HCT116 (cell line): ENCODE data around the gene NIM1K. TPM values are rescaled to one million over a fixed set of nuclear protein-coding genes. Genes with fewer than 3 reads are reported as not detected.

Source experiments
- ATAC-seq: fragments of 200-7000 bp; cut with Tn5 transposase; 2 replicates; pipeline ENCODE4 v1.9.1; 2020; ENCODE audit warnings: mild to moderate bottlenecking, moderate library complexity
- BruUV-seq: library from RNA; stranded (reverse); fragments of 400-500 nt; replicated peaks from 2 replicates; lab custom pipeline; 2021; lab: Mats Ljungman, UMichigan
- CTCF ChIA-PET: fragments of 300-600 bp; sonication (Branson Sonifier 250); formaldehyde crosslinking; loops from one replicate; lab custom pipeline; 2021; ENCODE audit warnings: antibody characterized with exemption; lab: Charles Lee
- POLR2A ChIA-PET: fragments of 300-600, 350-600 bp; sonication (Branson Sonifier 250); formaldehyde crosslinking; loops from one replicate; lab custom pipeline; 2021; ENCODE audit warnings: antibody characterized with exemption; lab: Charles Lee
- RAD21 ChIA-PET, 2 experiments: fragments of 300-600 bp; sonication (Branson Sonifier 250); formaldehyde crosslinking; loops; one replicate each; lab custom pipeline; 2023; ENCODE audit warnings: low total read pairs in 2 of 2; ENCODE audit not compliant: uncharacterized antibody in 2 of 2, unreplicated experiment in 2 of 2, low non-redundant PET in 1 of 2; lab: Charles Lee
- DNase-seq: peaks from one replicate; pipeline ENCODE4 v3.0.0-alpha.2; 2010; ENCODE audit warnings: low read depth, low spot score
- H2AFZ ChIP-seq: fragments of 200-600 bp; shearing (Covaris generic), sonication (generic); 2 replicates; pipeline ENCODE4 v1.6.1; 2017; ENCODE audit warnings: low read depth, mixed run types, mixed read lengths, antibody characterized with exemption, low read length; ENCODE audit not compliant: poor library complexity, severe bottlenecking
- H3K27ac ChIP-seq: 2 replicates; pipeline ENCODE4 v1.5.1; 2012; ENCODE audit warnings: low read depth, low read length
- H3K27me3 ChIP-seq: fragments of 200-600 bp; sonication (generic); 2 replicates; pipeline ENCODE4 v1.6.1; 2016; ENCODE audit warnings: mixed run types, low read length, mixed read lengths; ENCODE audit not compliant: insufficient read depth
- H3K36me3 ChIP-seq, 2 experiments: fragments of 200-500 bp in 1 of 2; fragments of 200-600 bp in 1 of 2; sonication (Bioruptor generic) in 1 of 2; sonication (generic) in 1 of 2; 2 replicates each; pipeline versions ENCODE4 v1.5.1 to v1.6.1; 2014 to 2016; ENCODE audit warnings: low read length in 2 of 2, inconsistent platforms in 1 of 2, mixed read lengths in 1 of 2, mixed run types in 1 of 2; ENCODE audit not compliant: insufficient read depth in 2 of 2, control insufficient read depth in 1 of 2
- H3K4me1 ChIP-seq, 2 experiments: fragments of 200-600 bp in 1 of 2; sonication (generic) in 1 of 2; 2 replicates each; pipeline versions ENCODE4 v1.5.1 to v1.6.1; 2012 to 2017; ENCODE audit warnings: low read length in 2 of 2, inconsistent platforms in 1 of 2, mild to moderate bottlenecking in 1 of 2, mixed read lengths in 1 of 2, mixed run types in 1 of 2, moderate library complexity in 1 of 2; ENCODE audit not compliant: insufficient read depth in 2 of 2, control insufficient read depth in 1 of 2
- H3K4me2 ChIP-seq: fragments of 200-600 bp; sonication (generic); 2 replicates; pipeline ENCODE4 v1.6.1; 2017; ENCODE audit warnings: mixed run types, low read length, mixed read lengths
- H3K4me3 ChIP-seq, 2 experiments: fragments of 200-600 bp in 1 of 2; sonication (generic) in 1 of 2; replicated peaks in 1 of 2; 2 replicates each; pipeline ENCODE4 v1.5.1; 2011 to 2016; ENCODE audit warnings: low read length in 2 of 2, control low read depth in 1 of 2, low read depth in 1 of 2, mild to moderate bottlenecking in 1 of 2, mixed read lengths in 1 of 2, mixed run types in 1 of 2
- H3K79me2 ChIP-seq: fragments of 200-600 bp; sonication (generic); 2 replicates; pipeline ENCODE4 v1.6.1; 2017; ENCODE audit warnings: mild to moderate bottlenecking, mixed run types, low read length, moderate library complexity, mixed read lengths; ENCODE audit not compliant: insufficient read depth
- H3K9ac ChIP-seq: fragments of 200-600 bp; sonication (generic); 2 replicates; pipeline ENCODE4 v1.6.1; 2016; ENCODE audit warnings: low read length, mixed read lengths
- H3K9me2 ChIP-seq: fragments of 200-600 bp; sonication (generic), shearing (Covaris generic); 2 replicates; pipeline ENCODE4 v1.6.1; 2017; ENCODE audit warnings: mixed run types, mild to moderate bottlenecking, moderate library complexity; ENCODE audit not compliant: insufficient read depth
- H3K9me3 ChIP-seq, 2 experiments: fragments of 200-500 bp in 1 of 2; fragments of 200-600 bp in 1 of 2; sonication (Bioruptor generic) in 1 of 2; sonication (generic) in 1 of 2; 2 replicates each; pipeline ENCODE4 v1.6.1; 2014 to 2017; ENCODE audit warnings: low read length in 2 of 2, mixed read lengths in 2 of 2, inconsistent platforms in 1 of 2, low read depth in 1 of 2, mild to moderate bottlenecking in 1 of 2, mixed run types in 1 of 2, moderate library complexity in 1 of 2; ENCODE audit not compliant: control insufficient read depth in 1 of 2, insufficient read depth in 1 of 2
- H4K20me1 ChIP-seq: fragments of 200-600 bp; sonication (generic), shearing (Covaris generic); 2 replicates; pipeline ENCODE4 v1.6.1; 2017; ENCODE audit warnings: mixed run types, mild to moderate bottlenecking, moderate library complexity; ENCODE audit not compliant: insufficient read depth
- CBX3 ChIP-seq: IDR thresholded peaks from 2 replicates; pipeline ENCODE4 v1.6.1; 2012; ENCODE audit warnings: low read depth
- EGR1 ChIP-seq: IDR thresholded peaks from 2 replicates; pipeline ENCODE4 v1.6.1; 2012; ENCODE audit warnings: low read depth
- ELF1 ChIP-seq: IDR thresholded peaks from 2 replicates; pipeline ENCODE4 v1.6.1; 2012; ENCODE audit warnings: low read depth, borderline replicate concordance
- EZH2phosphoT487 ChIP-seq: fragments of 200-600 bp; IDR thresholded peaks from 2 replicates; pipeline ENCODE4 v1.6.1; 2018; ENCODE audit warnings: antibody characterized with exemption, borderline replicate concordance
- FOSL1 ChIP-seq: IDR thresholded peaks from 2 replicates; pipeline ENCODE4 v1.6.1; 2012; ENCODE audit warnings: low read depth
- JUND ChIP-seq: IDR thresholded peaks from 2 replicates; pipeline ENCODE4 v1.6.1; 2012
- POLR2A ChIP-seq: IDR thresholded peaks from 2 replicates; pipeline ENCODE4 v1.7.0; 2011; ENCODE audit warnings: borderline replicate concordance; ENCODE audit not compliant: insufficient read depth, insufficient read length; ENCODE audit errors: extremely low read depth
- POLR2AphosphoS5 ChIP-seq: IDR thresholded peaks from 2 replicates; pipeline ENCODE4 v1.6.1; 2011; ENCODE audit warnings: mild to moderate bottlenecking, low read depth, low read length, moderate library complexity
- RAD21 ChIP-seq: IDR thresholded peaks from 2 replicates; pipeline ENCODE4 v1.6.1; 2012; ENCODE audit warnings: low read depth, mild to moderate bottlenecking
- SP1 ChIP-seq: IDR thresholded peaks from 2 replicates; pipeline ENCODE4 v1.6.1; 2012; ENCODE audit warnings: low read depth
- YY1 ChIP-seq: IDR thresholded peaks from 2 replicates; pipeline ENCODE4 v1.6.1; 2011; ENCODE audit warnings: low read length, low read depth, moderate library complexity, mild to moderate bottlenecking; ENCODE audit not compliant: insufficient replicate concordance; ENCODE audit errors: extremely low read depth
- ZNF274 ChIP-seq: fragments of 200-500 bp; sonication (Bioruptor generic); IDR thresholded peaks from 2 replicates; pipeline ENCODE4 v1.6.1; 2014; ENCODE audit warnings: mild to moderate bottlenecking, low read depth, low read length, inconsistent platforms
- intact Hi-C: fragments of 100-400 bp; cut with micrococcal nuclease; formaldehyde crosslinking; loops from 2 replicates; pipeline ENCODE4 v1.10.0; 2022
- total RNA-seq: library from RNA; stranded (reverse); gene quantifications from one replicate; pipeline ENCODE4 v1.2.1, GENCODE V29; 2021; ENCODE audit not compliant: unreplicated experiment
- TF ChIP-seq, protein P1 (sequence below), 3 experiments: fragments of 200-600 bp in 1 of 3; sonication (generic) in 1 of 3; IDR thresholded peaks in 2 of 3; conservative IDR thresholded peaks in 1 of 3; 2 replicates each; pipeline ENCODE4 v1.5.1; 2012 to 2017; ENCODE audit warnings: low read depth in 2 of 3, low read length in 2 of 3, antibody characterized with exemption in 1 of 3, borderline replicate concordance in 1 of 3, control low read depth in 1 of 3, mild to moderate bottlenecking in 1 of 3, mixed read lengths in 1 of 3, mixed run types in 1 of 3, moderate library complexity in 1 of 3; ENCODE audit not compliant: insufficient read depth in 1 of 3

Gene NIM1K
- total RNA-seq, 1 experiment from 2014 or later = 0.44 TPM

DNA sequence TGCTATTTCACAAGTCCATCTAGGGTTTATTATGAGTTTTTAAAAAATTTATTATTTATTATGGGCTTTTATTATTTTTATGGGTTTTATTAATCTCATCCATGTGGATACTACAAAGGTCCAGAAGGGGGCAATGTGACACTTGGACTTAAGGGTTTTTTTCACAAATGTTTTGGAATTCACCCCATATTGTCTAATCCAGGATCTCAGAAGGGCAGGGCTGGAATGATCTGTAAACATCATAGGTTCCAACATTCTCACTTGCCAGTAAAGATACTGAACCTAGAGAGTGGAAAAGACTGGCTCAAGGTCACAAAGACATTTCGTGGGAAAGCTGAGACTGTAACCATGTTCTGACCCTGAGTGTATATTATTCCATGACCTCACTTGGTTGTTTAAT is 35.6 kb downstream of the NIM1K start:
- TF ChIP-seq, protein P1, sequence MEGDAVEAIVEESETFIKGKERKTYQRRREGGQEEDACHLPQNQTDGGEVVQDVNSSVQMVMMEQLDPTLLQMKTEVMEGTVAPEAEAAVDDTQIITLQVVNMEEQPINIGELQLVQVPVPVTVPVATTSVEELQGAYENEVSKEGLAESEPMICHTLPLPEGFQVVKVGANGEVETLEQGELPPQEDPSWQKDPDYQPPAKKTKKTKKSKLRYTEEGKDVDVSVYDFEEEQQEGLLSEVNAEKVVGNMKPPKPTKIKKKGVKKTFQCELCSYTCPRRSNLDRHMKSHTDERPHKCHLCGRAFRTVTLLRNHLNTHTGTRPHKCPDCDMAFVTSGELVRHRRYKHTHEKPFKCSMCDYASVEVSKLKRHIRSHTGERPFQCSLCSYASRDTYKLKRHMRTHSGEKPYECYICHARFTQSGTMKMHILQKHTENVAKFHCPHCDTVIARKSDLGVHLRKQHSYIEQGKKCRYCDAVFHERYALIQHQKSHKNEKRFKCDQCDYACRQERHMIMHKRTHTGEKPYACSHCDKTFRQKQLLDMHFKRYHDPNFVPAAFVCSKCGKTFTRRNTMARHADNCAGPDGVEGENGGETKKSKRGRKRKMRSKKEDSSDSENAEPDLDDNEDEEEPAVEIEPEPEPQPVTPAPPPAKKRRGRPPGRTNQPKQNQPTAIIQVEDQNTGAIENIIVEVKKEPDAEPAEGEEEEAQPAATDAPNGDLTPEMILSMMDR (IDR thresholded peaks at IDR 0.05 in 2 of 3, conservative IDR thresholded peaks at IDR 0.05 in 1 of 3; ENCODE audit: borderline replicate concordance in 1 of 3, insufficient read depth in 1 of 3, low read depth in 2 of 3, low read length in 2 of 3) = peak; percentile 42 to 87 (median 59); a peak in 5 of 6 replicates
- TF ChIP-seq CBX3 (no peak), RAD21 (peak; percentile 75)
- DNase-seq = peak; percentile 47
- intact Hi-C loops = loop anchor here (1.0 to 10.0 kb wide), 4 partner anchors 79 to 320 kb away; partner anchors contain the start of gene TMEM267
- Histone ChIP-seq H2AFZ (peak overlapping the region; percentile 88), H3K4me2 (no peak overlapping the region), H3K9ac (no peak overlapping the region), H3K9me2 (no peaks in the 10 kb centered on the region), H3K36me3 (no peaks in the 10 kb centered on the region), H3K4me3 (no peak overlapping the region), H3K79me2 (no peaks in the 10 kb centered on the region), H3K27ac (no peak overlapping the region), H3K9me3 (no peaks in the 10 kb centered on the region), H3K4me1 (no peaks in the 10 kb centered on the region), H3K27me3 (no peaks in the 10 kb centered on the region), H4K20me1 (no peaks in the 10 kb centered on the region)
- ATAC-seq = peak; percentile 72
- ChIA-PET RAD21 (no interaction called here), CTCF (interaction anchor here (0.6 to 3.1 kb wide), 3 partner anchors 162 to 256 kb away, joined by 3 to 20 read pairs (median 4); partner anchors contain the start of gene TMEM267), POLR2A (interaction anchor here (0.7 kb wide), 1 partner anchor 13 kb away, joined by 3 read pairs; no protein-coding TSS in a partner anchor)
- BruUV-seq = no TSS peak

DNA sequence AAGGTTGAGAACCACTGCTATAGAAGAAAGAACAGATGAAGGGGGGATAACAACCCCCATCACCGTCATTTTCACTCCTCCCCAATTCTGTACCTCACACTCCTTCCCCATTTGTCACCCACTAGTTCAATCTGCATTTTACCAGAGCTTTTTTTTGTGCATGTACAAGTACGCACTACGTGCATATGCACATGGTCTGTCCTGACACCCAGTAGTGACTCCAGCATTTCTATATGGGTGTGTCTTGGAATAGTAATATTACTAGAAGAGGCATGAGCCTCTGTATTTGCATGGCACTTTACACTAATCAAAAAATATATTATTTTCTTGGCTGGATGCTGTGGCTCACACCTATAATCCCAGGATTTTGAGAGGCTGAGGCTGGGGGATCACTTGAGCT is 38.7 kb downstream of the NIM1K start:
- Histone ChIP-seq H3K9ac (no peak overlapping the region), H3K9me2 (no peaks in the 10 kb centered on the region), H3K27me3 (no peaks in the 10 kb centered on the region), H3K27ac (no peak overlapping the region), H3K79me2 (no peaks in the 10 kb centered on the region), H3K4me1 (no peaks in the 10 kb centered on the region), H3K4me3 (no peak overlapping the region), H3K4me2 (no peak overlapping the region), H2AFZ (no peak overlapping the region), H3K9me3 (no peaks in the 10 kb centered on the region), H4K20me1 (no peaks in the 10 kb centered on the region), H3K36me3 (no peaks in the 10 kb centered on the region)
- ChIA-PET CTCF (interaction anchor here (3.0 kb wide), 1 partner anchor 159 kb away, joined by 15 read pairs; no protein-coding TSS in a partner anchor), POLR2A (interaction anchor here (0.6 kb wide), 1 partner anchor 53 kb away, joined by 6 read pairs; no protein-coding TSS in a partner anchor), RAD21 (no interaction called here)
- no TSS peak for BruUV-seq
- intact Hi-C loops = no loop called here
- DNase-seq = no peak
- no peak for ATAC-seq
- TF ChIP-seq EZH2phosphoT487 = no peak
- TF ChIP-seq POLR2A = no peak
- TF ChIP-seq RAD21 = no peak
- TF ChIP-seq POLR2AphosphoS5 = no peak
- no peak for TF ChIP-seq EGR1
- TF ChIP-seq JUND = no peak
- no peak for TF ChIP-seq SP1
- no peak for TF ChIP-seq ZNF274
- TF ChIP-seq, protein P1 (IDR thresholded peaks at IDR 0.05 in 2 of 3, conservative IDR thresholded peaks at IDR 0.05 in 1 of 3; ENCODE audit: borderline replicate concordance in 1 of 3, insufficient read depth in 1 of 3, low read depth in 2 of 3, low read length in 2 of 3) = no peak
- TF ChIP-seq ELF1 = no peak
- TF ChIP-seq YY1 = no peak
- TF ChIP-seq FOSL1 = no peak
